ENCODE data around the gene ERG28.

Gene ERG28

DNA sequence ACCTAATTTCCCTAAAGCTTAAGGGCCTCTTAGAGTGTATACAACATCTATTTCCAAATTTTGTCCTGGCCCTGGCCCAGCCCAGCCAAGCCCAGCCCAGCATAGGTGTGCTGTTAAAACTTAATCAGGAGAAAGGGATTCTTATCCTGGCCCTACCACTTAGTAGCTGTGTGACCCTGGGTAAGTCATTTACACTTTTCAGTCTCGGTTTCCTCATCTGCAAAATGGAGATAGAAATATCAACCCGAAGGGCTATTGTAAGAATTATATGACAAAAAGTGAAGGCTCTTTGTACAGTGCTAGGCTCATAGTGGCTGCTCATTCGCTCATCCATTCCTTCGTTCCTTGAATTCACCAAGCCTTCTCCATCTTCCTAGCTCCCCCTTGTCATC, 442 bp downstream of the ERG28 start:
- DNase-seq (ENCODE audit: low read depth in 1 of 2, low spot score in 1 of 2): no peak

DNA sequence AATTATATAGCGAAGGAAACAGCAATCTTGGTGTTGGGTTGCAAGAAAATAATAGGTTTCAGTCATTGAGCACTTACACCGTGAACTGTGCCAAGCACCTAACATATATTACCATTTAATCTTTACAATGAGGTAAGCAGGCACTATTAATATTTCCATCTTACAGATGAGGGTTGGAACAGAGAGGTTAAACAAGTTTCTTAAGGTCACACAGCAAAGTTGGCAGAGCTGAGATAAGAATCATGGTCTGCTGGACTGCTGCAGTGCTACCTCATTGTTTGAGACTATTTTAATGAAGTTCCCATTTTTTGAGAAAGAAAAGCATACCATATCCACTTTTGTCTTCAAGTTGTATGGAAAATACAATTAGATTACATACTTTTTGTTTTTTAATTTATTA, 1.7 kb downstream of the ERG28 start:
- no peak for DNase-seq (ENCODE audit: low read depth in 1 of 2, low spot score in 1 of 2)

DNA sequence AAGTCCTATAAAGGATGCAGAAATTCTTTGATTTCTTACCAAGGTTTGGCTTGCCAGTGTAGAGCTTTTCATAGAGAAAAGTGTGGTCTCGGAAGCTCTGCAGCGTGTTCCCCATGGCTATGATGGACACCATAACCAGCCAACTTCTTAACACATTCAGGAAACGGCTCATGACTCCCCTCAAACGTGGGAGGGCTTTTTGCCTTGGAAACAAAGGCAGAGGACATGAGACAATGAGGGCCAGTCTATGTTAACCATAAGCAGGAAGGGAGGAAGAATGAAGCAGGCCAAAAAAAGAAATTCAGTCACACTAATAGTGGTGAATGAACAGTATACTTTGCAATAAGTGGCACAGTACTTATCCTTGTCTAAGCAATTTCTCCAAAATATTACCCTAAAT, 3.3 kb downstream of the ERG28 start:
- DNase-seq (ENCODE audit: low read depth in 1 of 2, low spot score in 1 of 2): no peak

DNA sequence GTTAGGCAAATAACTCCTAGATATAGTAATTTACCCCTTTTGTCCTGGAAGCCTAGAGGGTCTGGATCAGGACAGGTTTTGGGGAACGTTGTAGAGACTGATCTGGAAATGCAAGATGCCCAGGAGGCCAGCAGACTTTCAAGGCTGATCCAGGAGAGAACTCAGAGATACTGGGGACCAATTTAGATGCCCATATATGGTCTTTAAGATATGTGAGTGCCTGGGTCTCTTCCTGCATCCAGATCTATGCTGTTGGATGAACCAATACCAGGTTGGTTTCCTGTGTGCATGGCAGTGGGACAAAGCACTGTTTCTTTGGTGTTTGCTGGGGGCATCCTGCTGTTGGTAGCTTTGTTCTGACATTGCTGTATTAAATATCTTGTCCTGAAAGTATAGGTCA, 5.4 kb downstream of the ERG28 start:
- DNase-seq (ENCODE audit: low read depth in 1 of 2, low spot score in 1 of 2): no peak

DNA sequence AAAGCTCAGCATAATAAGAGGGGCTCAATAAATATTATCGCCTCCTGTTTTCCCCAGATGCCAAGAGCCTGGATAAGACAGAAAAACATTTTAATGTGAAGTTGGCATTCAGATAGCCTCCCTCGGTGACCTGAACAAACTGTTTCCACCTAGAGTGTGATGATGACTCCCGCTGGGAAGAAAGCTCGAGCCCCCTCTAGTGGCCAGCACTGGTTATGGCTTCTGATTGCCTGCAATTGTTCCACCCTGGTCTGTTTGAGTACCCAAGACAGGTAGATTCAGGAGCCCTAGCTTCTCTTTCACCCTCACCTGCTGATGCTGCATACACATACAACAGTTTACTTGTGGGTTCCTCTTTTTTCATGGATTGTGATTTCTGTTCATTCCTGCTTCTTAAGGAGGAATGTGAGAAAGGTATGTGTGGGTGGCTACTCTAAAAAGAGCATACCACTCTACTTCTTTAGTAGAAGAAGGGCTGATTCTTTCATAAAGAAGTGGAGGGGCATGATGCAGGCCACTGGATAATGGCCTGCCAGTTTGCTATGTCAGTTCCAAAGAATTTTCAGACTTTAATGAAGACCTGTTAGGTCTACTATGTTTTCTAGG, 6.4 kb downstream of the ERG28 start:
- DNase-seq (ENCODE audit: low read depth in 1 of 2, low spot score in 1 of 2): peak; percentile 70 to 75

GRCh38 chr14:75653563-75653962, 7.1 kb downstream of the ERG28 start:
- DNase-seq (ENCODE audit: low read depth in 1 of 2, low spot score in 1 of 2): no peak

- no peak for DNase-seq (ENCODE audit: low read depth in 1 of 2, low spot score in 1 of 2)
Measured at GRCh38 chr14:75650253-75651058, 10.2 kb downstream of the ERG28 start.

- no peak for DNase-seq (ENCODE audit: low read depth in 1 of 2, low spot score in 1 of 2)
Measured at GRCh38 chr14:75649773-75650172, 10.9 kb downstream of the ERG28 start.

DNA sequence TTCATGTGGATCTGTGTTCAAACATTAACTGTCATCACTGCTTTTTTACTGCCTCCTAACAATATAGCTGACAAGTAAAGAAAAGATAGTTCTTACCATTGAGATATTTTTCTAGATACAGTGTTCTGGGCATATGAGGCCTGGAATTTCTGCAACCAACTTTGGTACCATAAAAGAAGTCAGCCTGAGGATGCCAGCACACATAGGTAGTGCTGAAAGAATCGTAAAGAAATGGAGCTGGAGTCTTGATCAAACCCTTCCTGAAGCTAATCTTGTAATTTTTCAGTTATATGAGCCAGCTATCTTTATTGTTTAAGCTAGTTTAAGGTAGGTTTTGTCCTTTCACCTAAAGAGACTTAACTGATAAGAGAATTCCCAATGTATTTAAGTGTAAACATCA, 11.3 kb downstream of the ERG28 start:
- DNase-seq (ENCODE audit: low read depth in 1 of 2, low spot score in 1 of 2): no peak

GRCh38 chr14:75648066-75648838, 12.4 kb downstream of the ERG28 start:
- no peak for DNase-seq (ENCODE audit: low read depth in 1 of 2, low spot score in 1 of 2)

DNA sequence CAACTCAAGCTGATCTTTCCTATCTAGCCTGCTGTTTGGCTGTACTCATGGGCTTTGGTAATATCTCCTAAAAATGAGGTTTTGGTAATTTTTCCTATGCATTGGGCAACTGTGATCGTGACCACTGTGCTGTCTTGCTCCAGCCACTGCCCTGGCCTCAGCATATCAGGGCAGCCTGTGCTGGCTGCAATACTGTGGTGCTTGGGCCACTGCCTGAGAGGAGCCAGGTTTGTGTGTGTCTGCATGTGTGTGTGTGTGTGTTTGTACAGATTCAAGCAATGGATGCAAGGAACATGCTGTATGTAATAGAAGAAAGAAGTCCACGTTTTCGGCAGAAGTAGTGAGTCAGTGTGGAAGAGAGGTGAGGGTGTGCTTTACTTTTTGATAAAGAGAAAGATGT, 13.0 kb downstream of the ERG28 start:
- no peak for DNase-seq (ENCODE audit: low read depth in 1 of 2, low spot score in 1 of 2)

GRCh38 chr14:75646762-75647161, 13.9 kb downstream of the ERG28 start:
- no peak for DNase-seq (ENCODE audit: low read depth in 1 of 2, low spot score in 1 of 2)

DNA sequence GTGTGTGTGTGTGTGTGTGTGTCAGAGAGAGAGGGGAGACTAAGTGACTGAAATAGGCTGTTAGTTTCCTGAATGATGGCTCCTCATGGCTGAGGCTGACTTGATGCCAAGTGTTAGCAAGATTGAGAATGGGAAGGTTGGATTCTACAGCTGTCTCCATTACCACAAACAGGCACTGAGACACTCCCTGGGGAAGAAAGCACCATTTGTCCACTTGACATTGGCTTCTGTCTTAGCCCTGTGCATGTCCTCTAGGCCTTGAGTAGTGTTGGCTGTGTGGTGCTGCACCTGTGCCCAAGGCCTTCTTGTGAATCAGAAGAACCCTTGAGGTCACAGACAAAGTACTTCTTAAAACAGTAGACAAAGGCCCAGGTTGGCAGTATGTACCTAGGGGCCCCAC, 15.6 kb downstream of the ERG28 start:
- DNase-seq (ENCODE audit: low read depth in 1 of 2, low spot score in 1 of 2): no peak

GRCh38 chr14:75643985-75644384, 16.7 kb downstream of the ERG28 start:
- DNase-seq (ENCODE audit: low read depth in 1 of 2, low spot score in 1 of 2): no peak

GRCh38 chr14:75640876-75641275, 19.8 kb downstream of the ERG28 start:
- DNase-seq (ENCODE audit: low read depth in 1 of 2, low spot score in 1 of 2): no peak

- no peak for DNase-seq (ENCODE audit: low read depth in 1 of 2, low spot score in 1 of 2)
Measured at GRCh38 chr14:75636100-75636692, 24.5 kb downstream of the ERG28 start.

DNA sequence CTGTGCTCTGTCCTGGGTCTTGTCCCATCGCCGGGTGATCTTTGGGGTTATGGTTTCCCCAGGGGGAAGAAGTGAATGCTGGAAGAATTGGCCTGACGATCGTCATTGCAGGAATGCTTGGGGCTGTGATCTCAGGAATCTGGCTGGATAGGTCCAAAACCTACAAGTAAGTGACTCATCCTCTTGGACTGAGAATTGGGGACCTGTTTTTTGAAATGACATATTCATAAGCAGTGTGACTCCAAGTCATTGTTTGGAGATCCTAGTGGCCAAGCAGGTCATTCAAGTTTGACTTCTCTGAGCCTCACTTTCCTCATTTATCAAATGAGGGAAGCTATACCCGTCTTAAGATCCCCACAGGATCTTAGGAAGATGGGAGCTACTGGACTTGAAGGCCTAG, 25.8 kb downstream of the ERG28 start:
- DNase-seq (ENCODE audit: low read depth in 1 of 2, low spot score in 1 of 2): no peak

DNA sequence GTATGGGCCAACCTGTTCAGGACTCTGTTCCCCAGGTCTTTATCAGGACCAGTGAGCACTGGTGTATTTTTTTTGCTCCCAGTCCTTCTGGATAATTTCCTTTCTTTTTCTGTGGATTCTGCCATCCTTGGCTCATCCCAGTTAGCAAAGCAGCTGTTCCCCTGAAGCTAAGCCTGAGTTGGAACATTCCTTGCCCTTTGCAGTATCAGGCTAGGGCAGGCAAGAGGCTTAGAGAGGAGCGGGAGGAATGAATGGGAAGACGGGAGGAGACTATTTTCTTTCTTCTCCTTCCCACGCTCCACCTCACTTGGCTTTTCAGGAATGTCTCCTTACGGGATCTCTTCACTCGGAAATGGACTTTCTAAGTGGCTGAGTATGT, 29.2 kb downstream of the ERG28 start:
- no peak for DNase-seq (ENCODE audit: low read depth in 1 of 2, low spot score in 1 of 2)

DNA sequence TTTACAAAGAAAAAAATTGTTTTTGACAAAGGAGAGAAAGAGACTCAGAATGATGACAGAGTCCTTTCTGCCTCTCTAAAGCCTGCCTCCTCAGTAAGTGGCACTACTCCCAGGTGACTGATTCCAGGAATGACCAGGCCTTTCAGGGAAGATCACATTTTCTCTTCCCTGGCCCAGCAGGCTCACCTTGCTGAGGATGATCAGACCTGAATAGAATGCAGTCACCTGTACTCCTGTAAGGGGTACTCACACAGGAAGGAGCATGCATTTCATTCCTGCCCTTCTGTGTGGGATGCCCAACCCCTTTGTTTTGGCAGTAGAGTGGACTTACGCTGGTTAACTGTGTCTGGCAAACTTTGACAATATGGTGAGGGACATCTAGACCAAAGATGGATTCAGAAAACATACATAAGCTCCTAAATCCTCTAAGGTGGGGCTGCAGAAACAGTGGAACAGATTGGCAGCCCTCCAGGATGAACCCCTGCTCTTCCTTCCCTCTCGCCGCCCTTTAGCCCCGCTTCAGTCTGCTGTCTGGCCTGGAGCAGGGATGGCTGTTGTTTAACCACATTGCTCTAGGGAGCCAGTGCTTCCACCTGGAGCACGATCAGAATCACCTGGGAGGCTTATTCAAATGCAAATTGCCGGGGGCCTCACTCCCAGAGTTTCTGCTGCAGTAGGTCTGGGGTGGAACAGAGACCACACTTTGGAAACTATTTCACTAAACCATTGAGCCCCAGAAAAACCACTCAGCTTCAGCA, 29.8 kb downstream of the ERG28 start:
- no peak for DNase-seq (ENCODE audit: low read depth in 1 of 2, low spot score in 1 of 2)

GRCh38 chr14:75628816-75629215, 31.9 kb downstream of the ERG28 start:
- no peak for DNase-seq (ENCODE audit: low read depth in 1 of 2, low spot score in 1 of 2)

- DNase-seq (ENCODE audit: low read depth in 1 of 2, low spot score in 1 of 2): no peak
Measured at GRCh38 chr14:75627406-75627805, 33.3 kb downstream of the ERG28 start.
